Esophagus muscularis mucosa (tissue), 3 donors: ENCODE results near the gene TAX1BP3.

Experiments
- CTCF ChIP-seq, 3 experiments: fragments of 200-600 bp in 2 of 3; fragments of 450-650 bp in 1 of 3; sonication (generic) in 2 of 3; IDR thresholded peaks; one replicate each; pipeline ENCODE4 v1.5.1; 2017 to 2019; ENCODE audit warnings: antibody characterized with exemption in 3 of 3, mild to moderate bottlenecking in 2 of 3, moderate library complexity in 1 of 3
- POLR2A ChIP-seq: fragments of 450-650 bp; IDR thresholded peaks from one replicate; pipeline ENCODE4 v1.6.1; 2017; ENCODE audit warnings: antibody characterized with exemption, moderate library complexity, mild to moderate bottlenecking, low read depth
- POLR2AphosphoS5 ChIP-seq, 2 donors: sonication (generic); formaldehyde crosslinking; IDR thresholded peaks; one replicate each; pipeline ENCODE4 v1.6.1; 2017; ENCODE audit warnings: antibody characterized with exemption in 2 of 2

DNA sequence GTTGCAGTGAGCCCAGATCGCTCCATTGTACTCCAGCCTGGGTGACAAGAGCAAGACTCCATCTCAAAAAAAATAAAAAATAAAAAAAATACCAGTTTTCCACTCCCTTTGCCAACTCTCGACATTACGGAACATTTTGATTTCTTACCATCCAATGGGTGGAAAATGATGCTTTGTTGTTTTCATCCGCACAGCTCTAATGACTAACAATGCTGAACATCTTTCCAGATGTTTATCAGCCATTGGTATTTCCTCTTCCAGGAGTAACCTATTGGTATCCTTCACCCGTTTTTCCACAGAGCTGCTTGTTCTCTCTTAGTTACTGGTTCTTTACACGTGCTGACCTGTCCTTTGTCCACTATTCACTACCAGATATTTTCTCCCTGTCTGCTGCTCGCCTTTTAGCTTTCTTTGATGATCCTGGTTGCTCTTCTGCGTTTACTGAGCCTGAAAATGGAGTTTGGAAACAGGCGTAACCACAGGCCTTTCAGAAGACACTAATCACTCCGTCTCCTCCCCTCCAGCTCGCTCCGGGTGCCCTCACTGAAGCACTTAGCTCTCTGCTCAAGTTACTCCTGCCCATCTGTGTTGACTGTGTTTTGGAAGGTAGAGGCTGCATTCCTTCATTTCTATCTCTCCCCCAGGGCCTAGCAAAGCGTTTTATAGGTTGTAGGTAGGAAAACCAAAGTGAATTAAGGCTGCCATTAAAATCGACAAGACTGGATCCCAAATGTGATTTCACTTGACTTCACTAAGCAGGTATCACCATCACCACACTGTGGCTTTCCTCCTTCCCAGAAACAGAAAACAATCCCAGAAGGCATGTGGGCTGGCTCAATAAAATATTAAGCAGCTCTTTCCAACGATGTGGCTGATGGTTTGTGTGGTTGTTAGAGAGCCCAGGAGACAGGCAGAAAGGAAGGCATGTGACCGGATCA is 41.3 kb downstream of the TAX1BP3 start:
- no peak for TF ChIP-seq CTCF (IDR thresholded peaks at IDR 0.05)
- no peak for TF ChIP-seq POLR2AphosphoS5 (IDR thresholded peaks at IDR 0.05)
- TF ChIP-seq POLR2A = no peak
